Activated CD4-positive, alpha-beta T cell treated with anti-CD3 and anti-CD28 coated beads, Interleukin-2, amount 50 U/mL, for 24 hours (primary cell): Measurements from ENCODE around the gene NIPAL1.

Experiments
- DNase-seq, 2 donors: peaks; one replicate each; pipeline ENCODE4 v3.0.0-alpha.2; 2020; ENCODE audit warnings: low read depth in 1 of 2, low spot score in 1 of 2

The NIPAL1 gene

GRCh38 chr4:48025005-48025404, 8.4 kb downstream of the NIPAL1 start:
- no peak for DNase-seq

DNA sequence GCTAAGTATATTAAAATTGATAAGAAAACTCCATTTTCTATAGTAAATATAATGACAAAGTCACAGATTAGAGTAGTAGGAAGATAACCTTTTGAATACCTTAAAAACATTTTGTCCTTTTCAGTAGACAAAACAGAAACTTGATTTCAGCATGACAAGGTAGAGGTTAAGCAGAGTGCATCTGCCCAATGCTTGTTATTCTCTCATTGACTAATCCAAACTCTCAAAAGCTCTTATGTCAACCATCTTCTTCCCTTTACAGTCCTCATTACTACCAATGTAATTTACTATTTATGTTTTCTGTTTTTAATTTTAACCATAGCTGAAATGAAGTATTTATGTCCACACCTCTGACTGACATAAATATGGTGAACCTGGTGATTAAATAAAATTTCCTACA, 11.1 kb downstream of the NIPAL1 start:
- DNase-seq, result no peak

GRCh38 chr4:48028696-48029095, 12.1 kb downstream of the NIPAL1 start:
- no peak for DNase-seq

DNA sequence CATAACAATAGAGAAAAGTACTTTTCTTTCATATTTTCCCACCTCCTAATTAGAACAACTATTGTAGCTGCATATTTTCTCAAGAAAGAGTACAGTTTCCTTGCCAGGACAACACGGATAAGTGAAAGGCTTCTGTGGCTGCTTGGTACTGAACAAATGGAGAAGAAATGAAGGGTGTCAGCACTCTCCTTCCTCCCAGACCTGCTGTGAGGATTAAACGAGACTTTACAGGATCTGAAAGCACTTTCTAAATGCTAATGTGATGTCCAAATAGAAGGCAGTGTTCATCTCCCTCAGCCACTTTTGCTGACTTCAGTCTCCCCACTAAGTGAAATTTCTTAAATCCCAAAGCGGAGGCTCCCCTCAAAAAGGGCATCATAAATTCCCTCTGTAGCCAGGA, 13.9 kb downstream of the NIPAL1 start:
- DNase-seq, result no peak

DNA sequence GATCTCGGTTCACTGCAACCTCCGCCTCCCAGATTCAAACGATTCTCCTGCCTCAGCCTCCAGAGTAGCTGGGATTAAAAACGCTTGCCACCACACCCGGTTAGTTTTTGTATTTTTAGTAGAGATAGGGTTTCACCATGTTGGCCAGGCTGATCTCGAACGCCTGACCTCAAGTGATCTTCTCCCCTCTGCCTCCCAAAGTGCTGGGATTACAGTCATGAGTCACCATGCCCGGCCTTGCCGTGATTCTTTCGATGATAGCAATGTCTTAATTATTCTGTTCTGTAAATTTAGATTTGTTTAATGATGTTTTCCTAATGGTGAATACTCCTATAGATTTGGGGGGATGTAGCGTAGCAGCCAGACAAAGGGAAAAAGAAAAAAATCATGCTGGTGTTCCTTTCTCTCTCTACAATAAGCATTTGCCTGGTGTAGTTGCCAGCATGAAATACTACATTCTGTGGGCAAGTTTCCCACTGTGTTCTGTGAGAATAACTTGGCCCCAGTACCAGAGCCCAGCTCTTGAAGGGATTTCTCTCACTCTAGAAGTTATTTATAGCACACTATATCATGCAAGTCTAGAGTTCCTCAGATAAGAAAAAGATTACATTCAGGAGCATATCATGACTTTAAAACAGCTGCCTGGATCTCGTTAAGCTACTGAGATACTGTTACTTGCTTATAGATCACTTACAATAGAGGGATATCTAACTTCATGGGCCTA, 15.4 kb downstream of the NIPAL1 start:
- no peak for DNase-seq

- DNase-seq, result no peak
Observed at GRCh38 chr4:48032721-48033120, 16.1 kb downstream of the NIPAL1 start.

- DNase-seq, result no peak
Observed at GRCh38 chr4:48033412-48033811, 16.8 kb downstream of the NIPAL1 start.

- DNase-seq, result peak; percentile 20 to 46
Observed at GRCh38 chr4:48033825-48034413, 17.3 kb downstream of the NIPAL1 start.

- DNase-seq, result no peak
Observed at GRCh38 chr4:48035952-48036351, 19.4 kb downstream of the NIPAL1 start.

- no peak for DNase-seq
Observed at GRCh38 chr4:48037117-48037462, 20.5 kb downstream of the NIPAL1 start.

GRCh38 chr4:48038666-48039065, 22.1 kb downstream of the NIPAL1 start:
- DNase-seq, result no peak

- DNase-seq, result no peak
Observed at GRCh38 chr4:48039561-48039960, 23.0 kb downstream of the NIPAL1 start.

- peak in 1 of 2 donors; percentile 47 for DNase-seq
Observed at GRCh38 chr4:48041535-48042137, 25.1 kb downstream of the NIPAL1 start.

DNA sequence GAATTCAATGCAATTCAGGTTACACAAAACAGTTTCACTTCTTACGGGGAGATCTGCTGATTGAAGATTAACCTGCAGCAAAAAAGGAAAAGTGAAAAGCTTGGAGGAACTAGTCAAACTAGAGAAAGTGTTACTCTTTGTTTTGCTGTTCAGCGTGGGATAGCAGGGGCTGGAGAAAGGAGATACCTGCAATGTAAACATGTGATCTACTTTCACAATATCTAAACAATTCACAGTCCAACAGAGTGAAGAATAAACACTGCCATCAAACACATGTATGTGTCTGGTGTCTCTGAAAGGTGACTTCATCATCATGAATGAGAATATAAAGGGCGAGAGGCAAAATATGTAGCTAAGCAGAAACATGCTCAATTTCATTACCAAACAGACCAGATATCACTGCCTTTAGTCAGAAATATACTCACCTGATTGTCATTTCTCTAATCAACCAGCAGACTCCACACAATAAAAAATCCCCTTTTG, 26.4 kb downstream of the NIPAL1 start:
- DNase-seq, result no peak

DNA sequence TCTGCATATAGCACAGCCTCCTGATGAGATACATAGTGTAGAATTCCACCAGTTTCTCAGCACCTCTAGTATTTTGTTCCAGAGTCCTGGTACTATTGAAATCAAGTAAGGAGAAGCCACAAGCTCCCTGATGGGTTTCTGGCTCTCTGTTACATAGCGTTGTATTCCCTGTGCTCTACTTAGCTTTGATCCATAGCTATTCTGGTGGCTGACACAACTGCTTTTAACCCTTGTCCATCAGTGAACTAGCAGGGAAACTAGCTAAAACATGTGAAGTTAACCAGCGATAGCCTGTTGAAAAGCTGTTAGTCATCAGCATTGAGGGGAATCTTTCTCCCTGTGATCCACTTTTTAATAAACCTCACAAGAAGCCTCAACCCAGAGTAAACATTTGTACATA, 26.9 kb downstream of the NIPAL1 start:
- DNase-seq, result no peak

- DNase-seq, result no peak
Observed at GRCh38 chr4:48044298-48044697, 27.7 kb downstream of the NIPAL1 start.

- no peak for DNase-seq
Observed at GRCh38 chr4:48046059-48046458, 29.5 kb downstream of the NIPAL1 start.

DNA sequence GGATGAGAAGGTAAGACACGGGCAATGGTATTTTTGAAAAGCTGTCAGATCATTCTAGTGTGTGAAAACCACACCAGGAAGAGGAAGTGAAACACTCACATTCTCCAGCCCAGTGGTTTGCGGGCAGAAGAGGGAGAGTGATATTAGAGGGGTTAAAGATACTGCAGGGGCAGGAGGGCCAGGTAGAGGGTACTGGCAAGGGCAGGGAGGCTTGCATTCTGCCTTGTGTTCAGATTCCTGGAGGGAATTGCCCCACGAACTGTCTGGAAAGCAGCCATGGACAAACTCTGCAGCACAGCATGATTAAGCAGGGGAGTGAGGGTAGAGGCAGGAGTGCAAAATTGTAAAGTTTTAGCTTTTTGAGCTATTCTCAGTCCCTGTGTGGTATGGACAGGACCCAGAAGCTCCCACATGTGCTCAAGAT, 30.9 kb downstream of the NIPAL1 start:
- peak; percentile 26 to 77 for DNase-seq

DNA sequence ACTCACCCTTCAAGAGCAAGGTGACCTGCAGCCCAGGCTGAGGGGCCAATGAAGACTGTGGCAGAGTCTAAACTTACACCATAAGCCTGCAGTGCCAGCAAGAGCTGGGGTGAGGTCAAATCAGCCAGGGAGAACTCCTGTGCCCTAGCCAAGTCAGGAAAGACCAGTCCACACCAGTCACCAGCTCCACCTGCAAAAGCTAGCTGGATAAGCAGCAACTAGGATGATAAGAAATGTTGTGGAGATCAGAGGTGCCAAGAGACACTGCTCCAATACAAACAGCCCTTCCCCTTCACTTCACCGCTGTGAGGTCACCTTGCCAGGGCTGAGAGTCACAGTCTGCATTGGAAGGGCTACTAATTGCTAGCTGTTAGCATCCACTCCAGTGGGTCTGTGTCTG, 31.3 kb downstream of the NIPAL1 start:
- no peak for DNase-seq

- no peak for DNase-seq
Observed at GRCh38 chr4:48049483-48049882, 32.9 kb downstream of the NIPAL1 start.

DNA sequence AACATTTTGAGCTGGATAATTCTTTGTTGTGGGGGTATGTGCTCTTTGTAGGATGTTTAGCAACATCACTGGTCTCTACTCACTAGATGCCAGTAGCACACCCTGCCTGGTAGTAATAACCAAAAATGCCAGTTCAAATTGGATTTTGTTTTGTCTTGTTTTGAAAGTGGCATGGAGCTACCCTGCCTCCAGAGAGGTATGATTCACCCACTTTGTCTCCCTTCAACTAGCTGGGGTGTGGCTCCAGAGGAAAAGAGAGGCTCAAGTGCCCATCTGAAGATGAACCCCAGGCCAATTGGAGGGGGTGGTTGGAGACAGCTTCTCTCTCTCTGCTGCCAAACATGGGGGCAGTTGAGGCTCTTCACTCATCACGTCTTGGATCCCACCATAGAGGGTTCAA, 34.5 kb downstream of the NIPAL1 start:
- no peak for DNase-seq
